ENCODE results near the gene POLA2. TPM values are rescaled to one million over a fixed set of nuclear protein-coding genes. Genes with fewer than 3 reads are reported as not detected.

POLA2 gene
- total and polyA plus RNA-seq, 2 donors (not counting 1 experiment from before 2014, with no cell fraction given): 2.8 to 9.8 TPM

- no peaks in the 10 kb centered on the region for H3K36me3 ChIP-seq (ENCODE audit: control insufficient read depth, insufficient read depth, low read length)
- TF ChIP-seq CTCF (conservative IDR thresholded peaks at IDR 0.05 in 1 of 2, IDR thresholded peaks at IDR 0.05 in 1 of 2; ENCODE audit: low read depth in 1 of 2, low read length in 2 of 2) (no peak), EZH2 (IDR thresholded peaks at IDR 0.05; ENCODE audit: low read length, missing control alignments) (no peak)
- no peaks in the 10 kb centered on the region for H3K79me2 ChIP-seq (ENCODE audit: control insufficient read depth, insufficient read depth, low read length)
- no peaks in the 10 kb centered on the region for H3K9me3 ChIP-seq (ENCODE audit: control insufficient read depth, insufficient read depth, low read depth, low read length)
- H3K4me3 ChIP-seq (replicated peaks in 1 of 4; ENCODE audit: control extremely low read depth in 1 of 4, insufficient read depth in 1 of 4, low read depth in 3 of 4, low read length in 4 of 4): no peak overlapping the region
- H3K27me3 ChIP-seq (ENCODE audit: control insufficient read depth, insufficient read depth, low read length): no peaks in the 10 kb centered on the region
- no peak overlapping the region for H2AFZ ChIP-seq (ENCODE audit: low read length)
- no peak overlapping the region for H3K27ac ChIP-seq (ENCODE audit: insufficient read depth, low read length)
- H4K20me1 ChIP-seq (ENCODE audit: control insufficient read depth, extremely low read depth, insufficient read depth, low read length): no peaks in the 10 kb centered on the region
- H3K4me2 ChIP-seq (ENCODE audit: extremely low read depth, insufficient read depth, low read length): no peak overlapping the region
- no peak for DNase-seq (ENCODE audit: low read depth in 2 of 2)
- H3K9ac ChIP-seq (ENCODE audit: insufficient read depth, low read length): no peak overlapping the region
- no peaks in the 10 kb centered on the region for H3K4me1 ChIP-seq (ENCODE audit: control insufficient read depth, extremely low read depth, insufficient read depth, low read length)
These were observed 44.9 kb upstream of the POLA2 start for GRCh38 chr11:65216830-65217229.

DNA sequence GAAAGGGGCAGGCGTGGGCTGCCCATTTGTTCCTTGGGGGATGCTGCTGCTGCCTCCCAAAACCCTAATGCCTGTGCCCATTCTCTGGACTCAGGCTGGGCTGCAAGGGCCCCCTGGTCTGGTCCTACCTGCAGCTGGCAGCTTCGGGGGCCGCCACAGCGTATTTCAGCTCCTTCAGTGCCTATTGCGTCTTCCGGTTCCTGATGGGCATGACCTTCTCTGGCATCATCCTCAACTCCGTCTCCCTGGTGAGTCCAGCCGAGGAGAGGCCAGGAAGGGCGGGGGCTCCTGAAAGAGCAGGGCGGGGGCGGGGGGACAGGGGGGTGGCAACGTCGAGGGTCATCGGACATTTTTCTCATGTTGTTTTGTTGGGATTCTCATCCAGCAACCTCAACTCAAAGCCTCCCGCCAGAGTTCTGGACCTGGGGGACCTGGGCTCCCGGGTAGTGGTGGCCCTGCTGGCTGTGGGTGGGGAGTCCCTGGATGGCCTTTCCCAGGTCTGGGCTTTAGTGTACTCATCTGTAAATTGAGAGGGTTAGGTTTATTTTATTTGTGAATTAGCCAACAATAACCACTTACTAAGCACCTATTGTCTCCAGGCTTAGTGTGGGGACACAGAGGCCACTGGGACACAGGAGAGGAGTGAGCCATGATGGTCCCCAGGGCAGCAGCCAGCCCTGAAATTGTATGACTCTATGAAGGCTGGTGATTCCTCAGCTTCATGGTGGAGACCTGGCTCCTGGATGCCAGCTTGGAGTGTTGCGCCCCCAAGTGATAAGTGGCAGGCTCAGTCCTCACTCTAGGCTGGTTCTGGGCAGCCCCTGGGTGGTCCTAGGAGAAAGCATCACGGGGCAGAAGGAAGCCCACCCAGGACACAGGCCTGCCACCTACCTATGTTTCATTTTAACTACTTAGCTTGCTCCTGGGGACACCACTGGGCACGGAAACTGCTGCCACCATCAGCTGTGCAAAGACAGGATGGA, 44.0 kb upstream of the POLA2 start:
- no peak for DNase-seq (ENCODE audit: low read depth in 2 of 2)
- H3K36me3 ChIP-seq (ENCODE audit: control insufficient read depth, insufficient read depth, low read length): no peaks in the 10 kb centered on the region
- no peak overlapping the region for H2AFZ ChIP-seq (ENCODE audit: low read length)
- H3K9ac ChIP-seq (ENCODE audit: insufficient read depth, low read length): no peak overlapping the region
- H3K4me1 ChIP-seq (ENCODE audit: control insufficient read depth, extremely low read depth, insufficient read depth, low read length): no peaks in the 10 kb centered on the region
- H3K9me3 ChIP-seq (ENCODE audit: control insufficient read depth, insufficient read depth, low read depth, low read length): no peaks in the 10 kb centered on the region
- H3K79me2 ChIP-seq (ENCODE audit: control insufficient read depth, insufficient read depth, low read length): no peaks in the 10 kb centered on the region
- TF ChIP-seq CTCF (conservative IDR thresholded peaks at IDR 0.05 in 1 of 2, IDR thresholded peaks at IDR 0.05 in 1 of 2; ENCODE audit: low read depth in 1 of 2, low read length in 2 of 2) (no peak), EZH2 (IDR thresholded peaks at IDR 0.05; ENCODE audit: low read length, missing control alignments) (no peak)
- H3K4me2 ChIP-seq (ENCODE audit: extremely low read depth, insufficient read depth, low read length): no peak overlapping the region
- H3K27ac ChIP-seq (ENCODE audit: insufficient read depth, low read length): no peak overlapping the region
- H4K20me1 ChIP-seq (ENCODE audit: control insufficient read depth, extremely low read depth, insufficient read depth, low read length): no peaks in the 10 kb centered on the region
- H3K4me3 ChIP-seq (replicated peaks in 1 of 4; ENCODE audit: control extremely low read depth in 1 of 4, insufficient read depth in 1 of 4, low read depth in 3 of 4, low read length in 4 of 4): no peak overlapping the region
- H3K27me3 ChIP-seq (ENCODE audit: control insufficient read depth, insufficient read depth, low read length): no peaks in the 10 kb centered on the region

DNA sequence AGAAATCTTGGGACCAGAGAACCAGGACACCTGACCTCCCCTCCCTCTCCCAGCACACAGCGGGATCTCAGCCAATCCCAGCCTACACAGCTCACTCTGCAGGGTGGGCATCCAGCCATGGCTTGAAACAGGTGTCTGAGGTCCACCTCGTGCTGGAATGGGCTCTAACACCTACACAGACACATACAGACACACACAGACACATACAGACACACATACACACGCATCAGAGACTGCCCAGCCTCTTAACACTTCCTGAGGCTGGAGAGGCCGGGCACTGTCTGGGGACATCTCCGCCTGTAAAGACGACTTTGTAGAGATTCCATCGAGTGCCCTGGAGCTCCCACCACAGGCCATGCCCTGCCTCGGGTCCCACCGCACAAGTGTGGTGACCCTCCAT, 43.3 kb upstream of the POLA2 start:
- no peak for DNase-seq (ENCODE audit: low read depth in 2 of 2)
- Histone ChIP-seq H3K4me1 (ENCODE audit: control insufficient read depth, extremely low read depth, insufficient read depth, low read length) (no peaks in the 10 kb centered on the region), H3K79me2 (ENCODE audit: control insufficient read depth, insufficient read depth, low read length) (no peaks in the 10 kb centered on the region), H3K4me2 (ENCODE audit: extremely low read depth, insufficient read depth, low read length) (no peak overlapping the region), H3K9me3 (ENCODE audit: control insufficient read depth, insufficient read depth, low read depth, low read length) (no peaks in the 10 kb centered on the region), H4K20me1 (ENCODE audit: control insufficient read depth, extremely low read depth, insufficient read depth, low read length) (no peaks in the 10 kb centered on the region), H3K36me3 (ENCODE audit: control insufficient read depth, insufficient read depth, low read length) (no peaks in the 10 kb centered on the region), H2AFZ (ENCODE audit: low read length) (no peak overlapping the region), H3K27me3 (ENCODE audit: control insufficient read depth, insufficient read depth, low read length) (no peaks in the 10 kb centered on the region), H3K27ac (ENCODE audit: insufficient read depth, low read length) (no peak overlapping the region), H3K4me3 (replicated peaks in 1 of 4; ENCODE audit: control extremely low read depth in 1 of 4, insufficient read depth in 1 of 4, low read depth in 3 of 4, low read length in 4 of 4) (no peak overlapping the region), H3K9ac (ENCODE audit: insufficient read depth, low read length) (no peak overlapping the region)
- TF ChIP-seq EZH2 (IDR thresholded peaks at IDR 0.05; ENCODE audit: low read length, missing control alignments) (no peak), CTCF (conservative IDR thresholded peaks at IDR 0.05 in 1 of 2, IDR thresholded peaks at IDR 0.05 in 1 of 2; ENCODE audit: low read depth in 1 of 2, low read length in 2 of 2) (no peak)
